NCI-H748 (cell line): ENCODE results near the gene C2CD3.

Source experiments
- DNase-seq: peaks from one replicate; lab custom pipeline; 2025; ENCODE audit not compliant: unreplicated experiment; lab: John Stamatoyannopoulos, UW

C2CD3 gene

GRCh38 chr11:73982595-73982989, 188.2 kb downstream of the C2CD3 start, which contains the start of gene UCP2:
UCP2 (minus strand) TSS chr11:73982843; CDS start chr11:73978378, 4,465 bp downstream.
- DNase-seq, result peak; percentile 95

- DNase-seq, result no peak
Measured at GRCh38 chr11:73981051-73981805, 189.6 kb downstream of the C2CD3 start.

GRCh38 chr11:73980001-73980961, 190.5 kb downstream of the C2CD3 start:
- DNase-seq, result peak; percentile 65

- no peak for DNase-seq
Measured at GRCh38 chr11:73978576-73979086, 192.2 kb downstream of the C2CD3 start.

DNA sequence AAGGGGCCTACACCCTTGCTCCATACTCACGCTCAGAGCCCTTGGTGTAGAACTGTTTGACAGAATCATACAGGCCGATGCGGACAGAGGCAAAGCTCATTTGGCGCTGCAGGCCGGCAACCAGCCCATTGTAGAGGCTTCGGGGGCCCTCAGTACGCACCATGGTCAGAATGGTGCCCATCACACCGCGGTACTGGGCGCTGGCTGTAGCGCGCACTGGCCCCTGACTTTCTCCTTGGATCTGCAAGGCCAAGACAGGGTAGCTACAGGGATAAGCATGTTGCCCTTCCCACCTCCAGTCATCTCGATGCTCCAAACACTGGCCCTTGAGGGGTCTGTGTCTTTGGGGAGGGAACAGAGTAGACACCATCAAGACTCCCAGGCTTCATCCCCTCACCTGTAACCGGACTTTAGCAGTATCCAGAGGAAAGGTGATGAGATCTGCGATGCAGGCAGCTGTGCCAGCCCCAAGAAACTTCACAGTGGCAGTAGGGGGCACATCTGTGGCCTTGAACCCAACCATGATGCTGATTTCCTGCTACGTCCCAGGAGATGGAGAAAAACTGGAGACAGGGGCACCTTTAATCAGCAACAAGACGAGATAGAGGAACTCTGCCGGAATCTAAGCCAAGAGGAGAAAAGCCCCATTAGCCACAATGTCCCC, 192.8 kb downstream of the C2CD3 start:
- DNase-seq, result no peak

DNA sequence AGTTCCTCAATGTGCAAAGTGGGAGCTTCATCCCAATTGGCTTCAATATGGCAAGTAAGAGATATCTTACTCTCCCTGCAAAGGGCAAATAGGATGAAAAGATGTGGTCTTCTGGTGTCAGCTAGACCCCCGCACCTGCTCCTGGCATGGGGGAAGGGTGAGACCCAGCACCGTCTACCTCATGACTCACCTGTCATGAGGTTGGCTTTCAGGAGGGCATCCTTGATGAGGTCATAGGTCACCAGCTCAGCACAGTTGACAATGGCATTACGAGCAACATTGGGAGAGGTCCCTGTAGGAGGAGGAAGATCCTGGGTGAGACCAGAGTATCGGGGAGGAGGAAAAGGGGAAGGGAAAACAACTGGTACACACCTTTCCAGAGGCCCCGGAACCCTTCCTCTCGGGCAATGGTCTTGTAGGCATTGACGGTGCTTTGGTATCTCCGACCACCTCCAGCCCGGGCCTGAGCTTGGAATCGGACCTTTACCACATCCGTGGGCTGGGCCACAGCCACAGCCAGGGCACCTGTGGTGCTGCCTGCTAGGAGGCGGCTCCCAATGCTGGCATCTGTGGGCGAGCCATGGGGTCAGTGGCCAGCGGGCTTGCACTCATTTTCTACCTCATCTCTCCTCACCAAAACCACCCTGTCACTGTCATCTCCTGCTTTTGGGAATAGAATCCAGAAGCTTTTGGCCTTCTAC, 194.2 kb downstream of the C2CD3 start:
- DNase-seq, result no peak

DNA sequence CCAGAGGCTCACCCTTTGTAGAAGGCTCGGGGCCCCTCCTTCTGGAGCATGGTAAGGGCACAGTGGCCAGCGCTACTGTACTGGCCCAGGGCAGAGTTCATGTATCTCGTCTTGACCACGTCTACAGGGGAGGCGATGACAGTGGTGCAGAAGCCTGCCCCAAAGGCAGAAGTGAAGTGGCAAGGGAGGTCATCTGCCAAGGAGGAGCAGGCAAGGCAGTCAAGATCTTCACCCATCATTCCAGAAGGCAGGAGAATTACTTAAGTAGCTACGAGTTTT, 195.4 kb downstream of the C2CD3 start:
- DNase-seq, result no peak

- DNase-seq, result no peak
Measured at GRCh38 chr11:73974604-73975478, 196.0 kb downstream of the C2CD3 start.

DNA sequence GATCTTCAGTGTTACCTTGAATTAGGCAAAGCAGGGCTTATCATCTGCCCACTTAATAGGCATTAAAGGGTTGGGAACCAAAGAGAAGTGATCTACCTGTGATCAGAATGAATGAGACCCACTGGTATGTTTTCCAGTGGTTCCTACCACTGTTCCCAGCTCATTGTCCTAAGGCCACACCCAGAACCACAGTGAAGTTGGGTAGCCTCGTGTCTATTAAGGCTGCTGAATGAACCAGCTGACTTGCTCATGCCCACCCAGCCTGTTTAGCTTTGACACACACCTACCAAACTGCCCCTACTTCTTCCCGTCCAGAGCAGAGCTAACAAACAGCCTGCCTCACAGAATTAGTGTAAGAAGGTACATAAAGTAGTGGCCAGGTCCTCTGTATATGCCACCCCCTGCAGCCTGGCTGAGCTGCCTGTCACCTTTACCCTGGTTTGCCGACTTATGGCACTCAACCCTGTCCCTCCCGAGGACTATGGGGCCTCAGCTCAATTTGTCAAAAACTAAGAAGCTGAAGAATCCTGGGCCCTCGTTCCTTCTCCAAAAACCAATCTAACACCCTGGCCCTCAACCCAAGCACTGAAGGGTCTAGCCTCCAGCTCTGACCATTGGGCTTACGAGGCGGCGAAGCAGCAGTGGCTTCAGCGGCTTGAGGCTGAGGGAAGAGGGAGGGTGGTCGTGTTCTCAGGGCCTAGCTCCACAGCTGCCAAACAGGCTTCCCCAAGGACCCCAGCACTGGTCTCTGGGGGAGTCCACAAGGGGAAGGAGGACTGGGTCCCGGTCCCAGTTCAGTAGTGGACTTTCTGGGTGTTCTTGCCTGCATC, 198.0 kb downstream of the C2CD3 start:
- DNase-seq, result no peak

DNA sequence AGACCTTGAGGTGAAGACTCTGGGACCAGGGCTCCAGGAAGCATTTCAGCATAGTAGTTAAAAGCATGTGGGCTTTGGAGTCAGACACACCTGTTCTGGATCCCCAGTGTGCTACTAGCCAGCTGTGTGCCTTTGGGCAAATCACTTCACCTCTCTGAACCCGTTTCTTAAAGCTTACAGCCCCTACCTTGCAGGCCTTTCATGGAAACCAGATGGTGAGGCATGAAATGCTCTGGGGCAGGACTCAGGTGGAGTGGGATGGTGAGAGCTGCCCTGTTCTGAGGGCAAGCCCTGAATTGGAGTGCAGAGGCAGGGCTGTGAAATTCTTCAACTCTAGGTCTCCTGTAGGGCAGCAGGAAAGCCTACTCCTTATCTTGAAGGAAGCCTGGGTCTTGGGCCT, 198.6 kb downstream of the C2CD3 start:
- no peak for DNase-seq

- no peak for DNase-seq
Measured at GRCh38 chr11:73971175-73971719, 199.6 kb downstream of the C2CD3 start.

- DNase-seq, result no peak
Measured at GRCh38 chr11:73969991-73970800, 200.6 kb downstream of the C2CD3 start.

GRCh38 chr11:73969091-73969490, 201.7 kb downstream of the C2CD3 start:
- no peak for DNase-seq

- no peak for DNase-seq
Measured at GRCh38 chr11:73968356-73968966, 202.3 kb downstream of the C2CD3 start.

- DNase-seq, result peak; percentile 27
Measured at GRCh38 chr11:73965764-73966121, 205.1 kb downstream of the C2CD3 start.

GRCh38 chr11:73965076-73965763, 205.6 kb downstream of the C2CD3 start:
- no peak for DNase-seq

GRCh38 chr11:73963861-73964260, 206.9 kb downstream of the C2CD3 start:
- DNase-seq, result no peak
